NCI-H187 treated with DMSO at 0.1 percent for 48 hours (cell line): Measurements from ENCODE around the gene AMZ1.

Experiments used
- DNase-seq: peaks from one replicate; lab custom pipeline; 2025; lab: John Stamatoyannopoulos, UW

The AMZ1 gene

GRCh38 chr7:2651336-2651735 lies 36.7 kb upstream of the AMZ1 start:
- DNase-seq = no peak

DNA sequence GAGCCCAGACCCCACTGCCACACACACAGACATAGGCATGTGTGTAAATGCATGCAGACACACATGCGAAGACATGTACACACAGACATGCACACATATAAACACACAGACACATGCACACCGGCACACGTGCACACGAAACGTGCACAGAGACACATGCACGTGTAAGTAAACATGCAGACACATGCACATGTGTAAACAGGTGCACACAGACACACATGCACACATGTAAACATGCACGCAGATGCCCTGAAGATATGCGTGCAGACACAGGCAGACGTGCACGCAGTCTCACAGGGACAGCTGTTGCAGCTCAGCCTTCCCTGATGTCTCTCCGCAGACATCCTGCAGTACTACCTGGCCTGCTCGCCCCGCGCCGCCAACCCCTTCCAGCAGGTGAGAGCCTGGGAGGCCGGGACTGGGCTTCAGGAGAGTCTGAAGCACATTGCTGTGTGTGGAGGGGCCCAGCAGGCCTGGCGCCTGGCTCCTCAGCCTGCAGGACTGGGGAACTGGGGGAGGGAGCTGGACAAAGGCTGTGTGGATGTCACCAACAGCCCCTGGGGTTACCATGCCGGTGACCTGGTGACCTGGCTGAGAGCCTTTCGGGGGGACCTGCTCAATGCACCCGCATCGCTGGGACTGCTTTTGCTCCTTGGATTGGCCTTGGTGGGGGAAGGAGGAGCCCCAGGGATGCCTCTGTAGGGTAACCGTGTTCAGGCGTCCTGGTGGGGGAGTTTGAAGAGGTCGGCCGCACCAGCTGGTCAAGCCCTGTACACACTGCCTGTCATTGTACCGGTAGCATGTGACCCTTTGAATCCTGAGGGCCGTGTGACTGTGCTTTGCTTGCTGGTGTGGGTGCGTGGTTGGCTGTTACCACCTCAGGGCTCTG lies 35.9 kb upstream of the AMZ1 start:
- no peak for DNase-seq

DNA sequence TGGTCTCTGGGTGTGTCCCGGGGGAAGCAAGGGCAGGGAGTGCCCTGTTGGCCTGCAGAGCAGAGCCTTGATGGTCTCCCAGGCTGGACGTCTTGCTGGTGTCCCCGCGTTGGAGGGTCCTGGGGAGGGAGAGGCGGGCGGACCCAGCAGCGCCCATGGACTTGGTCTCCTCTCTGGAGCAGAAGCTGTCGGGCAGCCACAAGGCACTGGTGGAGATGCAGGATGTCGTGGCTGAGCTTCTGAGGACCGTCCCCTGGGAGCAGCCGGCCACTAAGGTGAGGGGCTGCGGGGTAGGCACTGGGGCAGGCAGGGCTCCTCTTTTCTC lies 35.3 kb upstream of the AMZ1 start:
- no peak for DNase-seq

- no peak for DNase-seq
Observed at GRCh38 chr7:2654059-2654458, 33.9 kb upstream of the AMZ1 start.

DNA sequence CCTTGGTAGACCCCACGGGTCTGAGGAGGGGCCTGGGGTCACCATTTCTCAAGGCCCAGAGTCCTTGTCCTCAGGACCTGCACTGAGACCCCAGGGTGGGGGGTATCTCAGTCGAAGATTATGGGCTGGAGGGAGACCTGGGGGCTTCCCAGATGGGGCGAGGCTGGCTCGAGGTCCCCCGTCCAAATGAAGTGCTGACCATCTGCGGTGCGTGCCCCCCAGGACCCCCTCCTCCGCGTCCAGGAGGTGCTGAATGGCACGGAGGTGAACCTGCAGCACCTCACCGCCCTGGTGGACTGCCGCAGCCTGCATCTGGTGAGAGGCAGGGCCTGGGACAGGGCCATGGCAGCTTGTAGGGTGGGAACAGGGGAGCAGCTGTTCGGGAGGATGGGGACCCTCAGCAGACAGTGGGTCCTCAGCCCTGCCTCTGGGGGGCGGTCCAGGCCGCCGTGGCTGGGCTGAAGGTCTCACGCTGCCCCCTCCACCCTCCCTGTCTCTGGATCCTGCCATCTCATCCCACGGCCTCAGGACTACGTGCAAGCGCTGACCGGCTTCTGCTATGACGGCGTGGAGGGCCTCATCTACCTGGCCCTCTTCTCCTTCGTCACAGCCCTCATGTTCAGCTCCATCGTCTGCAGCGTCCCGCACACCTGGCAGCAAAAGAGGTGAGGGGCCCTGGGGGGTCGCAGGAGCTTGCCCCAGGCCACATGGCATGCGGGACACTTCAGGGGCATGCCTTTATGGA lies 32.0 kb upstream of the AMZ1 start:
- DNase-seq = no peak

GRCh38 chr7:2657208-2657607 lies 30.8 kb upstream of the AMZ1 start:
- DNase-seq = no peak

GRCh38 chr7:2657920-2658671 lies 29.9 kb upstream of the AMZ1 start:
- no peak for DNase-seq

GRCh38 chr7:2658941-2659340 lies 29.1 kb upstream of the AMZ1 start:
- DNase-seq = no peak

DNA sequence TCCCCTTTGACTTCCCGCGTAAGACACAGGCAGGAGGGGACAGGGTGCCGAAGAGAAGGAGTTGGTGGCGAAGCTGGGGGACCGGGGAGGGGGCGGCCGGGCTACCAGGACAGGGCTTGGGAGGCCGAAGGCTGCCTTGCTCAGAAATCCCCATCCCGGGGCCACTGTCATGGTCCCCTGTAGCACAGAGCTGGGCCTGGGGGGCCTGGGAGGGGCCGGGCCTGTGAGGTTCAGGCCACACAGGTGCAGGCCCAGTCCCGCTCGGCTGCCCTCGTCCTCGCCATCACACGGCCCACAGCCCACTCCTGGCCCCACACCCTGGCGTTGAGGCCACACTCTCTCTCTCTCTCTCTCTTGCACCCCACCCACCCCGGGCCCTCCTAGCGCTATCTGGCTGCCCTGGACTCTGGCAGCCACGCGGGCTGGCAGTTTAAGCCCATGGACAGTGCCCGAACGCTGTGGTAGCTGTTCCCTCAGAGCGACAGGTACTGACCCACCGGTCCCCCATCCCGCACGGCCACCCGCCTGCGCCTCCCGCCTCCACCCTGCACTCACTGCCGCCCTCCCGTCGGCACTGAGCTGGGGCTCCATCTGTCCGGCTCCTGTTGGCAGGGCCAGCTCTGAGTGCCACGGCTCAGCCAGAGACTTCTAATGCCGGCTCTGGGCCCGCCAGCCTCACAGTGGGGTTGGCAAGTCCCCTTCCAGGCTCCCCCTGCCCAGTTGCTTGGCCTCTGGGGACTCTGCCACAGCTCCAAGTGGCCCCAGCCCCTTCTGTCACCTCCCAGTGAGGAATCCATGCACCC lies 28.2 kb upstream of the AMZ1 start:
- DNase-seq = no peak

DNA sequence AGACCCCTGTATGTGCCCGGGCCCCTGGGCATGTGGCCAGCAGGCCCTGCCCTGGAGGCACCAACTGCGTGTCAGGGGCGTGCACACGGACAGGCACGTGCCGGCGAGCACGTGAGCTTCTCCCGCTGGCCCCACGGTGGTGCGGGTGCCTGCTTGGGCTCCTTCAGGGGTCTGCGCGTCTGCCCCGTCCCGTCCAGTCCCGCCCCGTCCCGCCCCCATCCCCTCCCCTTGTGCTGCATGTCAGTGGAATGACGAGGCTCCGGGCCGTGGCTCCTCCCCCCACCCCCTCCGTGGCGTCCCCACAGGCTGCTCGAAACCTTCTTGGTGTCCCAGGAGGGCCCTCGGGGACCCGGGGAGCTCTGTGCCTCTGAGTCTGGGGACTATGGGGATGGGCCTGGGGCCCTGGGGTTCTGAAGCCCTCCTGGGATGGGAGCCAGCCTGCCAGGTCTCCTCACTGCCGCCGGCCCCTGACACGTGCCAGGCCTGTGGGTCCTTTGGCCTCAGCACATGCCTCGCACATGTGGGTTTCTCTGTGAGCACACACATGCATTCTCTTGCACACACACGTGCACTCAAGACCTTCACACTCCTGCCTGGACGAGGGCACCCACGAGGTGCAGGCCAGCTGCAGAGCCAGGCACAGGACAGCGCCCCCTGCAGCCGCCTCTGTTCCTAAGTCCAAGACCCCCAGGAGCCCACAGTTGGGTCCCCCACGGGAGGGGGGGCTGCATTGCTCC lies 27.5 kb upstream of the AMZ1 start:
- DNase-seq = no peak

DNA sequence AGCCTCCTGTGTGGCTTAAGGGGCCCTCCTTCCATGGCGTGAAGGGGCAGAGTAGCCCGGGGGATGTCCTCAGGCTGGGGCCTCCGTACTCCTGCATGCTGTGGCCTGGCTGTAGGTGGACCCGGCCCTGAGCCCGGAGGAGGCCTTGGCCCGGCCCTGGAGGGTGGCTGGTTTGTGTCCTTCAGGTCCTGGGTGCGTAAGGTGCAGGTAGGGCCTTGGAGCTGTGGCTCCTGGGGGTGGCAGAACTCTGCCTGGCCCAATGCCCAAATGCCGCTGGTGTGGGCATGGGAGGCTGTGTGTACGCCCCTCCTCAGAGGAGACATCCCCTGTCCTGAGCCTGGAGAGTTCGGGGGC lies 26.9 kb upstream of the AMZ1 start:
- DNase-seq = no peak

DNA sequence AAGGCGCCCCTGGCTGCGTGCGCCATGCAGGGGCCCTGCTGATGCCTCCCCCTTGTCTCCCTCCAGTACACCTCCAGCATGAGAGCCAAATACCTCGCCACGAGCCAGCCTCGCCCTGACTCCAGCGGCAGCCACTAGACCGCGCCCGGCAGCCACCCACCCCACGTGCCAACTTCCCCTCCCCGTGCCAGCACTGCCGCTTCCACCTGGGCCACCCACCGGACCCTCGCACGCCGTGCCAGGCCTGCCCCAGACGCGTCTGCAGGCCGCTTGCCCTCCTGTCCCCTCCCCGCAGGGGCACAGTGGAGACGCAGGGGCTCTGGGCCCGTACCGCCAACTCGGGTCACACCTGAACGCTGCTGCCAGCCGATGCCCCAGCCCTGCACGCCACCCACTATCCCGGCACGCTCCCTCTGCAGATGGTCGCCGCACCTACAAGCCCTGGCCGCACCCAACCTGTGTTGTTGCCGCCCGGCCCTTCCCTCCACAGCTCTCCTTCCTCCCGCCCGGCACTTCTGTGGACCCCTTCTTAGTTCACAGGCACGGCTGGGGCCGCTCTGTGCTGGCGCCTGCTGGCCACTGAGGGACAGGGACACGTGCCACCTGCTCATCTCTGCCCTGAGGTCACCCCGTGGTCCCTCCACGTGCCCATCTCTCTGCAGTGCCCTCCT lies 26.3 kb upstream of the AMZ1 start:
- no peak for DNase-seq

DNA sequence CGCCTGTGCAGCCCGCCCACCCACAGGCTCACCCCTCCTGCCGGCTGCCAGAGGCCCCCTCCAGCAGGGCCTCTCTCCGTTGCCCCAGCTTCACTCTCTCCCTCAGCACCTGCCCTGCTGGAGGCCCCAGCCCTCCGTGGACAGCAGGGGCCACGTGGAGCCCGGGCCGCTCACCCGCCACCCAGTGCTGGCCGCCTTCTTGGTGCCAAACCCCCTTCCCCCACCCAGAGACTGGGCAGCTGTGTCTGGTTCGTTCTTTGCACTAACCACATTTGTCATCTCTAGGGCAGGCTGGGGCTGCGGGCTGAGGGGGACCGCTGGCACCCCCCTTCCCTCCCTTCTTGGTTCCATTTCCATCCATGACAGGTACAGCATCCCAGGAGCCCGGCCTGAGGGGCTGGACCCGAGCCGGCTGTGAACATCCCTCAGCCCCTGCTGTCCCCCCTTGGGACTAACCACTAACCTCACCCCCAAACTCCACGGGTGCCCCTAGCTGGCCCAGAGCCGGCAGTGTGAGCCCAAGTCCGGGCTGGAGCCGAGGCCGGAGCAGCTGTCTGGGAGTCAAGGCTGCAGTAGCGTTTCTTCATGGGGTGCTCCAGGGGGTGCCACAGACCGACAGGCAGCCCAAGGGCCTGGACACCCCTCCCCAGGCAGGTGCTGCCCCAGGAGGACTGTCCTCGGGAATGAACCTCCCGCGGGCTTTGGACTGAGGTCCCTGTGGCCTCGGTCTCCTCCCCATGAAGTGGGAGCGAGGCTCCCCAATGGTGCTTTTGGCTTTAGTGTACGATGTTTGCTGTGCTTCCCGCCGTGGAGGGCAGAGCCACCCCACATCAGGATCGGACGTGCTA lies 25.5 kb upstream of the AMZ1 start:
- no peak for DNase-seq

DNA sequence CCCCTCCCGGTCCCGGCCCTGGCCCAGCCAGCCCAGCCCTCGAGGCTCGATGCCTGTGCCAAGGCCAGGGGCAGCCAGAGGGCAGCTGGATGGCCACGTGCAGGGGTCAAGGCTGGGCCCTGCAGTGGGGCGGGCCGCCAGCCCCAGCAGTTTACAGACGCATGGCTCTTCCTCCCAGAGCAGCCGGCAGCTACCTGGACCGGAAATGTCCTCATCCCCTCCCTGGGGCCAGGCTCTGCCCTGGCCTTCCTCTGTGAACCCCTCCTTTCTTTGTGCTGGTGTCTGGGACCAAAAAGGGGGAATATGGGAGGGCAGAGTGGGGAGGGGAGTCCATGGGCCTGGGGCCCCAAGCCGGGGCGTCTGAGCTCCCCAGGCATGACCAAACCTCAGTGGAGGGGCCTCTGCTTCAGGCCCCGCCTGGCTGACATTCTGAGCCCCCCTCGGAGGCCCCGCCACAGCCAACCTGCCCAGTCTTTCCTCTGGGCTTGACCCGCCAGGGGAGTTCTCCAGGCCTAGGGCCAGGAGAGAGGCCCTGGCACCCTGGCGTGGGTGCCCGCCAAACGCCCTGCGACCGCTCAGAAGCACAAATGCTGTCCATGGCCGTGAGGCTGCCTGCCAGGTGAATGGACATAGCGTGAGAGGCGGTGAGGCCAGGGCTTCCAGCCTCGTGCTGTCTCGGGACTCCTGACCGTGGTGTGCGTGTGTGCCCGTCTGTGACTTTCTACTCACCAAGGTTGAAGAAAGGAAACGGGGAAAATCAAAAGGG lies 24.7 kb upstream of the AMZ1 start:
- no peak for DNase-seq

GRCh38 chr7:2663960-2664359 lies 24.0 kb upstream of the AMZ1 start:
- no peak for DNase-seq

GRCh38 chr7:2665359-2665791 lies 22.6 kb upstream of the AMZ1 start:
- no peak for DNase-seq

- no peak for DNase-seq
Observed at GRCh38 chr7:2666155-2666554, 21.8 kb upstream of the AMZ1 start.

- no peak for DNase-seq
Observed at GRCh38 chr7:2666588-2667250, 21.3 kb upstream of the AMZ1 start.

- no peak for DNase-seq
Observed at GRCh38 chr7:2667843-2668242, 20.2 kb upstream of the AMZ1 start.
